MM.1S (cell line): ENCODE data around the gene RGS19.

Experiments
- DNase-seq: peaks from one replicate; pipeline ENCODE4 v3.0.0-alpha.2; 2015
- H2AFZ ChIP-seq: fragments of 300-600 bp; sonication (generic); 2 replicates; pipeline ENCODE4 v1.6.0; 2016; ENCODE audit warnings: antibody characterized with exemption, low read length
- H3F3A ChIP-seq: fragments of 300-600 bp; sonication (generic); 2 replicates; pipeline ENCODE4 v1.6.1; 2016; ENCODE audit warnings: mild to moderate bottlenecking, antibody characterized with exemption, low read length, moderate library complexity, mixed read lengths; ENCODE audit not compliant: insufficient read depth
- H3K27ac ChIP-seq: fragments of 300-600 bp; sonication (generic); 2 replicates; pipeline ENCODE4 v1.5.1; 2016; ENCODE audit warnings: mild to moderate bottlenecking, low read length
- H3K27me3 ChIP-seq: fragments of 300-600 bp; sonication (generic); replicated peaks from 2 replicates; pipeline ENCODE4 v1.6.0; 2016; ENCODE audit warnings: low read length; ENCODE audit not compliant: insufficient read depth
- H3K36me3 ChIP-seq: fragments of 300-600 bp; sonication (generic); replicated peaks from 2 replicates; pipeline ENCODE4 v1.6.1; 2016; ENCODE audit warnings: mild to moderate bottlenecking, low read length, mixed read lengths; ENCODE audit not compliant: insufficient read depth
- H3K4me1 ChIP-seq: fragments of 300-600 bp; sonication (generic); 2 replicates; pipeline ENCODE4 v1.6.1; 2016; ENCODE audit warnings: low read length, mixed read lengths
- H3K4me2 ChIP-seq: fragments of 300-600 bp; sonication (generic); 2 replicates; pipeline ENCODE4 v1.6.0; 2016; ENCODE audit warnings: low read depth, low read length
- H3K4me3 ChIP-seq: fragments of 300-600 bp; sonication (generic); 2 replicates; pipeline ENCODE4 v1.5.1; 2016; ENCODE audit warnings: low read length, mixed read lengths
- H3K79me2 ChIP-seq: fragments of 300-600 bp; sonication (generic); 2 replicates; pipeline ENCODE4 v1.6.1; 2016; ENCODE audit warnings: mixed run types, low read length, mixed read lengths
- H3K9ac ChIP-seq: fragments of 300-600 bp; sonication (generic); 2 replicates; pipeline ENCODE4 v1.6.1; 2016; ENCODE audit warnings: low read length, mixed read lengths
- H3K9me2 ChIP-seq: fragments of 300-600 bp; sonication (generic); replicated peaks from 2 replicates; pipeline ENCODE4 v1.6.1; 2016; ENCODE audit warnings: mild to moderate bottlenecking, low read length, mixed read lengths; ENCODE audit not compliant: insufficient read depth
- H3K9me3 ChIP-seq: fragments of 300-600 bp; sonication (generic); replicated peaks from 2 replicates; pipeline ENCODE4 v1.6.1; 2016; ENCODE audit warnings: mild to moderate bottlenecking, low read length, mixed read lengths; ENCODE audit not compliant: insufficient read depth
- H4K20me1 ChIP-seq: fragments of 300-600 bp; sonication (generic); 2 replicates; pipeline ENCODE4 v1.6.1; 2016; ENCODE audit warnings: mild to moderate bottlenecking, low read length, moderate library complexity, mixed read lengths; ENCODE audit not compliant: insufficient read depth
- CTCF ChIP-seq: fragments of 300-600 bp; sonication (generic); IDR thresholded peaks from 2 replicates; pipeline ENCODE4 v1.5.1; 2016; ENCODE audit warnings: antibody characterized with exemption, low read length, mixed read lengths
- EZH2 ChIP-seq: fragments of 300-600 bp; sonication (generic); optimal IDR thresholded peaks from 2 replicates; pipeline ENCODE3; 2017; ENCODE audit warnings: low read depth, mild to moderate bottlenecking, antibody characterized with exemption, low read length, mixed read lengths
- EZH2phosphoT487 ChIP-seq: fragments of 300-600 bp; sonication (generic); IDR thresholded peaks from 2 replicates; pipeline ENCODE4 v1.6.1; 2018; ENCODE audit warnings: antibody characterized with exemption, low read length

RGS19 gene

GRCh38 chr20:64080813-64081623, 1.7 kb upstream of the RGS19 start:
- Histone ChIP-seq H3K36me3 (no peaks in the 10 kb centered on the region), H2AFZ (no peak overlapping the region), H3K4me3 (no peak overlapping the region)

GRCh38 chr20:64080013-64080812, 895 bp upstream of the RGS19 start, which contains the start of gene OPRL1:
TSS of gene OPRL1 (plus strand) at chr20:64080082. CDS start at chr20:64092721, 12,639 bp downstream.
- Histone ChIP-seq H3K27ac (no peak within 1 kb of the TSS), H3K9me3 (no peaks in the 10 kb centered on the region), H3K36me3 (no peaks in the 10 kb centered on the region), H3K27me3 (peaks cover 44% of the 10 kb centered on the region), H3F3A (peaks cover 26% of the 10 kb centered on the region), H3K9me2 (no peaks in the 10 kb centered on the region), H3K9ac (peak within 1 kb of the TSS; percentile 76), H3K4me3 (peak within 1 kb of the TSS; percentile 94), H3K79me2 (no peaks in the 10 kb centered on the region), H3K4me2 (peak within 1 kb of the TSS; percentile 98), H3K4me1 (peaks cover 17% of the 10 kb centered on the region), H4K20me1 (no peaks in the 10 kb centered on the region), H2AFZ (peak within 1 kb of the TSS; percentile 77)
- TF ChIP-seq CTCF (no peak), EZH2 (no peak), EZH2phosphoT487 (no peak)
- no peak for DNase-seq

More at GRCh38 chr20:64080813-64081623, 1.7 kb upstream of the RGS19 start:
- peaks cover 17% of the 10 kb centered on the region for H3K4me1 ChIP-seq
- peak; percentile 2 for DNase-seq
- H3K9ac ChIP-seq = no peak overlapping the region
- peaks cover 26% of the 10 kb centered on the region for H3F3A ChIP-seq
- H4K20me1 ChIP-seq = no peaks in the 10 kb centered on the region
- no peak overlapping the region for H3K27ac ChIP-seq
- no peaks in the 10 kb centered on the region for H3K9me2 ChIP-seq
- TF ChIP-seq EZH2 = no peak
- TF ChIP-seq EZH2phosphoT487 = no peak
- TF ChIP-seq CTCF = no peak
- peaks cover 52% of the 10 kb centered on the region for H3K27me3 ChIP-seq
- H3K9me3 ChIP-seq = no peaks in the 10 kb centered on the region
- H3K79me2 ChIP-seq = no peaks in the 10 kb centered on the region
- no peak overlapping the region for H3K4me2 ChIP-seq

GRCh38 chr20:64078934-64079272, 415 bp downstream of the RGS19 start:
- Histone ChIP-seq H3K4me3 (peak overlapping the region; percentile 94), H3K9ac (peak overlapping the region; percentile 76), H3K79me2 (no peaks in the 10 kb centered on the region), H4K20me1 (no peaks in the 10 kb centered on the region), H3K36me3 (no peaks in the 10 kb centered on the region), H3K9me2 (no peaks in the 10 kb centered on the region), H3K4me2 (peak overlapping the region; percentile 98), H3F3A (peaks cover 26% of the 10 kb centered on the region), H3K4me1 (peaks cover 17% of the 10 kb centered on the region), H3K9me3 (no peaks in the 10 kb centered on the region), H2AFZ (peak overlapping the region; percentile 77), H3K27ac (no peak overlapping the region), H3K27me3 (peaks cover 31% of the 10 kb centered on the region)
- no peak for DNase-seq
- TF ChIP-seq EZH2 (no peak), CTCF (no peak), EZH2phosphoT487 (no peak)
